Left renal cortex interstitium (tissue), 4 donors: Measurements from ENCODE around the gene MAG. TPM values are rescaled to one million over a fixed set of nuclear protein-coding genes. Genes with fewer than 3 reads are reported as not detected.

Experiments used
- DNase-seq, 4 donors: peaks; one replicate each; pipeline ENCODE4 v3.0.0-alpha.2; 2013; ENCODE audit warnings: low read depth in 4 of 4, low spot score in 2 of 4, missing footprints in 1 of 4
- polyA plus RNA-seq, 4 donors: library from polyadenylated mRNA; unstranded; fragments of 120-200 nt; gene quantifications; one replicate each; pipeline ENCODE4 v1.2.1, GENCODE V29; 2013; ENCODE audit not compliant: insufficient read length in 4 of 4

Gene MAG
- polyA plus RNA-seq, 4 donors, result 2.6 to 15.5 (median 5.6) TPM

- DNase-seq, result no peak
Observed at GRCh38 chr19:35264268-35265125, 27.5 kb upstream of the MAG start.

DNA sequence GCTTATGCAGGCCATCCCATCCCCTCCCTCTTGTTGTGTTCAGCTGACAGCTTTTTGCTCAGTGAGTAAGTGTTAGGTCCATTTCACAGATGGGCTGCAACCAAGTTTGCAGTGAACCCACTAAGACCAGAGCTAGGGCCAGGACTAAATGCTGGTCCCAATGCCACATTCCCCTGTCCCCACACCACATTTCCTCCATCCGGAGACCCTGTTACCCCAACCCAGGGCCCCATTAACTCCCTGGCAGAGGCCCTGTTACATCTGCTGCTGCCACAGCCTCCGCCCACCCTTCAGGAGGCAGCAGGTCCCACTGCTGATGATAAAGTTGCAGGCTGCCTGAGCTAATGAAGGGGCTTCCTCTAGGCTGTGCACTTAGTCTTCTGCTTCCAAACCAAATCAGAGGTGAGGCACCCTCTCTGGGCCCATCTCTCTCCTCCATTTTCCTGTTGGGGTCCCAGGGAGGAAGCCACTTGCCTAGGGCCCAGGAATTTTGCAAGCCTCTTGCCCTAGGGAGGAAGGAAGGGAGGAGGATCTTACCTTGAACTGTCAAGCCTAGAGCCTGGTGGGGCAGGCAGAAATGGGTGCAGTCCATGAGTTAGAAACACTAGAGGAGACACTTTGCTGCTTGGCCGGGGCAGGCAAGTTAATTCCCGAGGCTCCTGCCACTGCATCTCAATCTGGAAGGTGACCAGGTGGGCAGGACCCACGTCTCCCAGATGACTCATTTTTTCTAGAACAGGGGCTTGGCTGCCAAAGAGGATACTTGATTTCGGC lies 26.6 kb upstream of the MAG start:
- DNase-seq, result no peak

GRCh38 chr19:35265900-35266519 lies 26.0 kb upstream of the MAG start:
- DNase-seq, result no peak

GRCh38 chr19:35266520-35267352 lies 25.2 kb upstream of the MAG start:
- no peak for DNase-seq

DNA sequence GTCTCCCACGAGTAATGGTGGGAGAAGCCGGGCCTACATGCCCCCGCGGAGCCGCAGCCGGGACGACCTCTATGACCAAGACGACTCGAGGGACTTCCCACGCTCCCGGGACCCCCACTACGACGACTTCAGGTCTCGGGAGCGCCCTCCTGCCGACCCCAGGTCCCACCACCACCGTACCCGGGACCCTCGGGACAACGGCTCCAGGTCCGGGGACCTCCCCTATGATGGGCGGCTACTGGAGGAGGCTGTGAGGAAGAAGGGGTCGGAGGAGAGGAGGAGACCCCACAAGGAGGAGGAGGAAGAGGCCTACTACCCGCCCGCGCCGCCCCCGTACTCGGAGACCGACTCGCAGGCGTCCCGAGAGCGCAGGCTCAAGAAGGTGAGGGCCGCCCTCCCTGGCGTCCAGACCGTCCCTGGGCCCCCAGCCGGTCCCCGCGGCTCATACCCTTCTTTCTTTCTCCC lies 24.6 kb upstream of the MAG start:
- DNase-seq, result peak in 1 of 4 donors; percentile 23

DNA sequence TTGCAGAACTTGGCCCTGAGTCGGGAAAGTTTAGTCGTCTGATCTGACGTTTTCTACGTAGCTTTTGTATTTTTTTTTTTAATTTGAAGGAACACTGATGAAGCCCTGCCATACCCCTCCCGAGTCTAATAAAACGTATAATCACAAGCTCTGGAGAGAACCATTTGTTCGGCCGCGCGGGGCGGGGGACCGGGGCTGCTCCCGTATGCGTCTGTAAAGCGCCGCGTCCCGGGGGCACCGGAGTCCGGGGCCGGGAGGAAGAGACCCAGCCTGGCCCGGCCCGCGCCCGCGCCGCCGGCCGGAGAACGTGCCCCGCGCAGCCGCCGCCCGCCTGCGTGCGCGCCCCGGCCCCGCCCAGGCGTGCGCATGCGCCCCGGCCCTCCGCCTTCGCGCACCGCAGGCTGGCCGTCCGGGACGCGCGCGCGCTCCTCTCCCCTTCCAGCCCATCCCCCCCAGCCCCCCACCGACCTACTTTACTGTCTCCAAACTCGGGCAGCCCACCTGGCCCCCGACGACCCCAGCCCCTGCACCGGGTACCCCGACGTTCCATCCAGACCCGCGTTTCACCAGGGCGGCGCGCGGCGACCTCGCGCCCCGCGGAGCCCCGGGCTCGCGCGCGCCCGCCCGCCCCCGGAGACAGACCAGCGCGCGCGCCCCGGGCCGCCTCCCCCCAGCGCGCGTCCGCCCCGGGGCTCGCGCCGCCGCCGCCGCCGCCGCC lies 24.0 kb upstream of the MAG start:
- peak in 2 of 4 donors; percentile 49 to 53 for DNase-seq

GRCh38 chr19:35268536-35269437 lies 23.2 kb upstream of the MAG start, which contains the start of gene USF2:
TSS of gene USF2 (plus strand) at chr19:35268962. CDS start at chr19:35269102, 140 bp downstream.
- DNase-seq, result peak in 1 of 4 donors; percentile 32

DNA sequence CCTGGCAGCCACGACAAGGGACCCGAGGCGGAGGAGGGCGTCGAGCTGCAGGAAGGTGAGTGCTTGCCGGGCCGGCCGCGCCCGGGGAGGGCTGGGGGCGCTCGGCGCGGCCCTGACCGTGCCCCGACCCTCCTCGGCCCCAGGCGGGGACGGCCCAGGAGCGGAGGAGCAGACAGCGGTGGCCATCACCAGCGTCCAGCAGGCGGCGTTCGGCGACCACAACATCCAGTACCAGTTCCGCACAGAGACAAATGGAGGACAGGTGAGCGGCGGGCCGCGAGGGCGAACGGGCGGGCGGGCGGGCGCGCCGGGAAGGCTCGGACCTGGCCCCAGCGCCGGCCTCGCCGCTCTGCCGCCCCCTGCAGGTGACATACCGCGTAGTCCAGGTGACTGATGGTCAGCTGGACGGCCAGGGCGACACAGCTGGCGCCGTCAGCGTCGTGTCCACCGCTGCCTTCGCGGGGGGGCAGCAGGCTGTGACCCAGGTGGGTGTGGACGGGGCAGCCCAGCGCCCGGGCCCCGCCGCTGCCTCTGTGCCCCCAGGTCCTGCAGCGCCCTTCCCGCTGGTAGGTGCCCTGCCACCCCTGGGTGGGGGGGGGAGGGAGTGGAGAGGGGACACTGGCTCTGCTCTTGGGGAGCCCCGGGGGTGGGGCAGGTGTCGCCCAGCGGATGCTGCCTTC lies 22.4 kb upstream of the MAG start:
- DNase-seq, result peak in 3 of 4 donors; percentile 66 to 81 (median 78)

- DNase-seq, result no peak
Observed at GRCh38 chr19:35270381-35270811, 21.6 kb upstream of the MAG start.

DNA sequence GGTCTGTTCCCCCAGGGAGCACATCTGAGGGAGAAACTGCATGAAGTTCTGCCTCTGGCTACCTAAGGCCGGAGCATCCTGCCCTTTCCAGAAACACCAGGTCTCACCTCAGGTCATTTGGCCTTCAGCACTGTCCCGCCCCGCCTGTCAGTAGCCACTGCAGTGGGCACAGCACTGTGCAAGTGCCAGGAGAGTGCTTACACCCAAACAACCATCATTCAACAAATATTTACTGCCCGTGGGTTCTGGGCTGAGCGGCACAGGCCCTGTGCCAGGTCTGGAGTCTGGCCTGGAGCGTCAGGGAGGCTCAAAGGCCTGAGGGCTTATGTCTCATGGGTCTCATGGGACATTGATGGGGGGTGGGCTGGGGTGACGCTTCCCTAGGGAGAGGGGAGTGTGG lies 20.4 kb upstream of the MAG start:
- DNase-seq, result no peak

GRCh38 chr19:35272122-35272719 lies 19.7 kb upstream of the MAG start:
- DNase-seq, result no peak

DNA sequence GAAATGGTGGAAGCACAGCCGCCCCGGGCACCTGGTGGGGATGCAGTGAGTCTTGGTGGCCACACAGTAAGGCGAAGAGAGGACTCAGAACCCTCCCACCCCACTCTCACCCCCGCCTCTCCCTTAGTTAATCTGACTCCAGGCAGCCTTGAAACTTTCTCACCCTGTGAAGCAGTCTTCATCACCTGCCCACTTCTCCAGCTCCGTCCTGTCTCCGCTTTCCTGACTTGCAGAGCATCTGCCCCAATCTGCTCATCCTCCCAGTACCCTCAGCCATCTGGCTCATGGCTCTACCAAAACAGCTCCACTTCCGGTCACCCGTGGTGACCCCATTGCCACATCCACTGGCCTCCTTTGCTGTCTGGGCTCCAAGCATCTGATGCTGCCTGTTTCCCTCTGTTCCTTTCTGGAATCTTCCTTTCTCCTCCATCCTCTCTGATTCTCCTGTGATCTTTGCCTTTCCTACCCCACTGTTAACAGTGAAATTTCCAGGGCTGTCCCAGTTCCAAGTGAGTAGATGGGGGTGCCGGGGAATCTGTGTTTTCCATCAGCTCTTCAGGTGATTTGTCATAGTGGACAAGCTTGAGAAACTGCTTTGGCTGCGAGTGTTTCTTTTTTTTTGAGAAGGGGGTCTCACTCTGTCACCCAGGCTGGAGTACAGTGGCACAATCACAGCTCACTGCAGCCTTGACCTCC lies 18.9 kb upstream of the MAG start:
- DNase-seq, result no peak

GRCh38 chr19:35273686-35274259 lies 18.2 kb upstream of the MAG start:
- DNase-seq, result no peak

GRCh38 chr19:35274323-35274722 lies 17.6 kb upstream of the MAG start:
- DNase-seq, result no peak

GRCh38 chr19:35276706-35277281 lies 15.2 kb upstream of the MAG start:
- no peak for DNase-seq
